HG03575 (cell line): Measurements from ENCODE around the gene HMX1.

Source experiments
- ATAC-seq: cut with Tn5 transposase; IDR thresholded peaks from one replicate; pipeline ENCODE4 v1.9.1; 2021; ENCODE audit not compliant: unreplicated experiment, insufficient number of reproducible peaks, low FRiP score; ENCODE audit errors: extremely low read depth

HMX1 gene

GRCh38 chr4:8910822-8911315 lies 39.2 kb upstream of the HMX1 start:
- ATAC-seq = no peak

GRCh38 chr4:8910100-8910821 lies 38.6 kb upstream of the HMX1 start:
- ATAC-seq = no peak

- no peak for ATAC-seq
Observed at GRCh38 chr4:8909548-8909947, 37.9 kb upstream of the HMX1 start.

- no peak for ATAC-seq
Observed at GRCh38 chr4:8908206-8908893, 36.7 kb upstream of the HMX1 start.

GRCh38 chr4:8907596-8908205 lies 36.1 kb upstream of the HMX1 start:
- ATAC-seq = no peak

- ATAC-seq = no peak
Observed at GRCh38 chr4:8906991-8907595, 35.5 kb upstream of the HMX1 start.

GRCh38 chr4:8906668-8906970 lies 35.0 kb upstream of the HMX1 start:
- no peak for ATAC-seq

GRCh38 chr4:8905773-8906667 lies 34.4 kb upstream of the HMX1 start:
- no peak for ATAC-seq

- ATAC-seq = no peak
Observed at GRCh38 chr4:8905226-8905772, 33.7 kb upstream of the HMX1 start.

GRCh38 chr4:8904666-8905065 lies 33.0 kb upstream of the HMX1 start:
- ATAC-seq = no peak

- no peak for ATAC-seq
Observed at GRCh38 chr4:8904041-8904501, 32.4 kb upstream of the HMX1 start.

GRCh38 chr4:8901335-8901734 lies 29.7 kb upstream of the HMX1 start:
- no peak for ATAC-seq

- no peak for ATAC-seq
Observed at GRCh38 chr4:8900588-8900987, 28.9 kb upstream of the HMX1 start.

- ATAC-seq = no peak
Observed at GRCh38 chr4:8898419-8898818, 26.8 kb upstream of the HMX1 start.

- ATAC-seq = no peak
Observed at GRCh38 chr4:8897251-8898167, 25.9 kb upstream of the HMX1 start.

- ATAC-seq = no peak
Observed at GRCh38 chr4:8896506-8896905, 24.9 kb upstream of the HMX1 start.

- no peak for ATAC-seq
Observed at GRCh38 chr4:8896071-8896470, 24.4 kb upstream of the HMX1 start.

- ATAC-seq = no peak
Observed at GRCh38 chr4:8895295-8895694, 23.7 kb upstream of the HMX1 start.
